HL-60 (cell line): Measurements from ENCODE around the gene SCYGR2.

Source experiments
- DNase-seq, 2 experiments: peaks; one replicate each; pipeline ENCODE4 v3.0.0-alpha.2; 2010 to 2020; ENCODE audit warnings: low read depth in 1 of 2, low spot score in 1 of 2
- H3K27ac ChIP-seq: fragments of 250-450 bp; sonication (Bioruptor Pico); replicated peaks from 2 replicates; pipeline ENCODE4 v1.5.1; 2020; ENCODE audit warnings: mild to moderate bottlenecking, moderate library complexity
- H3K27me3 ChIP-seq: fragments of 250-450 bp; sonication (Bioruptor Pico); 2 replicates; pipeline ENCODE4 v1.5.1; 2021; ENCODE audit warnings: mild to moderate bottlenecking, moderate library complexity; ENCODE audit not compliant: insufficient read depth, poor library complexity, severe bottlenecking
- H3K4me3 ChIP-seq: replicated peaks from 2 replicates; pipeline ENCODE4 v1.5.1; 2011; ENCODE audit warnings: mild to moderate bottlenecking, control low read depth, low read length; ENCODE audit not compliant: insufficient read depth
- GABPA ChIP-seq: IDR thresholded peaks from 2 replicates; pipeline ENCODE4 v1.6.1; 2012; ENCODE audit warnings: low read depth
- POLR2AphosphoS5 ChIP-seq: IDR thresholded peaks from 2 replicates; pipeline ENCODE4 v1.6.1; 2012; ENCODE audit warnings: low read depth
- SPI1 ChIP-seq: IDR thresholded peaks from 2 replicates; pipeline ENCODE4 v1.6.1; 2012; ENCODE audit warnings: low read depth, mild to moderate bottlenecking, borderline replicate concordance
- TF ChIP-seq, protein P1 (sequence below): IDR thresholded peaks from one replicate; pipeline ENCODE4 v1.5.1; 2011; ENCODE audit warnings: low read length, control low read depth, inconsistent platforms; ENCODE audit not compliant: insufficient read depth
- TF ChIP-seq, protein P2 (sequence below): IDR thresholded peaks from 2 replicates; pipeline ENCODE4 v1.6.1; 2012; ENCODE audit warnings: low read depth; ENCODE audit not compliant: insufficient replicate concordance

The SCYGR2 gene

DNA sequence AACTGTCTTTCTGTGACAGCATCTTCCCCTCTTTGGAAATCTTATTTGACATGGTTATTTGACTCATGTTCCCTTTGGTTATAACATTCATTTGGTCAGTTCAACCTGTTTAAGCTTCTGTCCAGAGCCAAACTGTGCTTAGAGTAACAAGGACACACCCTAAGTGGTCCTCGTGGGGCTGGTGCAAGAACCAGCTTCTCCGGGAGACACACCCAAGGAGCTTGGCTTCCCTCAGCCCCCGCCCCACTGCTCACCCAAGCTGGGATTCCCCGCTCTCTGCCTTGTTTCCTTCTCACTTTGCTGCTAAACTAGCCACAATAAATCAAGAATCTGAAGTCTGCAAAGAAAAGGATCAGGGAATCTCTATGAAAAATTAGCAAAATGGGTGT is 14.6 kb downstream of the SCYGR2 start:
- DNase-seq: no peak
- TF ChIP-seq, protein P1, sequence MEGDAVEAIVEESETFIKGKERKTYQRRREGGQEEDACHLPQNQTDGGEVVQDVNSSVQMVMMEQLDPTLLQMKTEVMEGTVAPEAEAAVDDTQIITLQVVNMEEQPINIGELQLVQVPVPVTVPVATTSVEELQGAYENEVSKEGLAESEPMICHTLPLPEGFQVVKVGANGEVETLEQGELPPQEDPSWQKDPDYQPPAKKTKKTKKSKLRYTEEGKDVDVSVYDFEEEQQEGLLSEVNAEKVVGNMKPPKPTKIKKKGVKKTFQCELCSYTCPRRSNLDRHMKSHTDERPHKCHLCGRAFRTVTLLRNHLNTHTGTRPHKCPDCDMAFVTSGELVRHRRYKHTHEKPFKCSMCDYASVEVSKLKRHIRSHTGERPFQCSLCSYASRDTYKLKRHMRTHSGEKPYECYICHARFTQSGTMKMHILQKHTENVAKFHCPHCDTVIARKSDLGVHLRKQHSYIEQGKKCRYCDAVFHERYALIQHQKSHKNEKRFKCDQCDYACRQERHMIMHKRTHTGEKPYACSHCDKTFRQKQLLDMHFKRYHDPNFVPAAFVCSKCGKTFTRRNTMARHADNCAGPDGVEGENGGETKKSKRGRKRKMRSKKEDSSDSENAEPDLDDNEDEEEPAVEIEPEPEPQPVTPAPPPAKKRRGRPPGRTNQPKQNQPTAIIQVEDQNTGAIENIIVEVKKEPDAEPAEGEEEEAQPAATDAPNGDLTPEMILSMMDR: no peak

DNA sequence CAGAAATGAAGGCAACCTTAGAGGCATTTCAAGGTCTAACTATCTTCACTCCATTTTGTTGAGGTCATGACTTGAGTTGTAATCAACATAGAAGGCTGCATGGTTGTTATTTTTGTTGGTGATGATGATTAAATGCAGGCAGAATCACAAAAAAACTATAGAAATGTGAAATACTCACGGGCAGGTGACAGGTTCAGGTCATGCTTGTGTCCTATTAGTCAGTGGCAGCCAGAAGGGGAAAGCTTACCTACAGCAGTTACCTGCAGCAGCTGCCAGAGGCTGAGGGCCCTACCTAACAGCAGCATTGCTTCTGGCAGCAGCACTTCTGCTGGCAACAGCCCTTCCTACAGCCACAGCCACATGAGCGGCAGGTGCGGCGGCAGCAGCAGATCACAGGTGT is 15.6 kb downstream of the SCYGR2 start:
- TF ChIP-seq GABPA (no peak), POLR2AphosphoS5 (no peak), SPI1 (no peak)
- TF ChIP-seq, protein P1: no peak
- TF ChIP-seq, protein P2, sequence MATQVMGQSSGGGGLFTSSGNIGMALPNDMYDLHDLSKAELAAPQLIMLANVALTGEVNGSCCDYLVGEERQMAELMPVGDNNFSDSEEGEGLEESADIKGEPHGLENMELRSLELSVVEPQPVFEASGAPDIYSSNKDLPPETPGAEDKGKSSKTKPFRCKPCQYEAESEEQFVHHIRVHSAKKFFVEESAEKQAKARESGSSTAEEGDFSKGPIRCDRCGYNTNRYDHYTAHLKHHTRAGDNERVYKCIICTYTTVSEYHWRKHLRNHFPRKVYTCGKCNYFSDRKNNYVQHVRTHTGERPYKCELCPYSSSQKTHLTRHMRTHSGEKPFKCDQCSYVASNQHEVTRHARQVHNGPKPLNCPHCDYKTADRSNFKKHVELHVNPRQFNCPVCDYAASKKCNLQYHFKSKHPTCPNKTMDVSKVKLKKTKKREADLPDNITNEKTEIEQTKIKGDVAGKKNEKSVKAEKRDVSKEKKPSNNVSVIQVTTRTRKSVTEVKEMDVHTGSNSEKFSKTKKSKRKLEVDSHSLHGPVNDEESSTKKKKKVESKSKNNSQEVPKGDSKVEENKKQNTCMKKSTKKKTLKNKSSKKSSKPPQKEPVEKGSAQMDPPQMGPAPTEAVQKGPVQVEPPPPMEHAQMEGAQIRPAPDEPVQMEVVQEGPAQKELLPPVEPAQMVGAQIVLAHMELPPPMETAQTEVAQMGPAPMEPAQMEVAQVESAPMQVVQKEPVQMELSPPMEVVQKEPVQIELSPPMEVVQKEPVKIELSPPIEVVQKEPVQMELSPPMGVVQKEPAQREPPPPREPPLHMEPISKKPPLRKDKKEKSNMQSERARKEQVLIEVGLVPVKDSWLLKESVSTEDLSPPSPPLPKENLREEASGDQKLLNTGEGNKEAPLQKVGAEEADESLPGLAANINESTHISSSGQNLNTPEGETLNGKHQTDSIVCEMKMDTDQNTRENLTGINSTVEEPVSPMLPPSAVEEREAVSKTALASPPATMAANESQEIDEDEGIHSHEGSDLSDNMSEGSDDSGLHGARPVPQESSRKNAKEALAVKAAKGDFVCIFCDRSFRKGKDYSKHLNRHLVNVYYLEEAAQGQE: no peak
- peaks cover 10% of the 10 kb centered on the region for H3K27me3 ChIP-seq
- no peak overlapping the region for H3K4me3 ChIP-seq
- DNase-seq: no peak
- H3K27ac ChIP-seq: no peak overlapping the region

More for the DNA sequence above, 14.6 kb downstream of the SCYGR2 start:
- Histone ChIP-seq H3K4me3 (no peak overlapping the region), H3K27me3 (peaks cover 14% of the 10 kb centered on the region), H3K27ac (no peak overlapping the region)

DNA sequence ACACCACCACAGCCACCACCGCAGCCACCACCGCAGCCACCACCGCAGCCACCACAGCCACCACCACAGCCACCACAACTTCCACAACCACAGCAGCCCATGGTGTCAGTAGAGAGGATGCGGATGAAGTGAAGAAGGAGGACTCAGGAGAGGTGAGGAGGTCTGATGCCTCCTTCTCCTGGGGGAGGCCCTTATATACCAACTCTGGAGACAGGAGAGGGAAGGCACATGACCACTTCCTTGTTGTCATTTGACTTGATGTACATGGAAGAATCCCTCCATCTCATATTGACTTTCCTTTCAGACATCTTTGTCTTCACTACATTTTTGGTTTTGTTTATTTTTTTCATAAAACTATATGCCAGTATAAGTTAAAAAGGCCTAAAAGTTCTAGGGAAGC is 16.0 kb downstream of the SCYGR2 start, which contains the start of gene SCYGR3:
TSS of gene SCYGR3 (minus strand) at position 101 of the 400 bp plus-strand sequence. CDS start at position 101, 0 bp downstream.
- Histone ChIP-seq H3K27ac (no peak within 1 kb of the TSS), H3K27me3 (peaks cover 9% of the 10 kb centered on the region), H3K4me3 (no peak within 1 kb of the TSS)
- DNase-seq: no peak
- TF ChIP-seq, protein P1: no peak
- TF ChIP-seq GABPA: no peak
- TF ChIP-seq SPI1: no peak
- TF ChIP-seq, protein P2: no peak
- TF ChIP-seq POLR2AphosphoS5: no peak

DNA sequence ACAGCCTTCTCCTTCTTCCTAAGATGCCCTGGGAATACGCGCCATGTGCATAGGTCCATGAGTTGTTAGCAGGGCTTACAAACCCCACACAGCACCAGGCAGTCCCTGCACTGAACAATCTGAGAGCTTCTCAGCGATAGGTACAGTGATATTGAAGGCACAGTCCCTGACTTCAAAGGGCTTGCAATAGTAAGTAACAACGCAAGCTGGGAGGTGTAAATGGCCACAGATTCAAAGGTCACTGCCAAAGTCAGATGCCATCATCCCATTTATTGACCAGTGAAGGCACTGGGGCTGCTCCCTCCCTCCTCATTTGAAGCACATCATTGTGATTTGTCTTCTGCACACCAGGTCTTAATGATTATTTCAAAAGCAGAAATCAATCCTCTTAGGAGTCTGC is 16.5 kb downstream of the SCYGR2 start:
- no peak overlapping the region for H3K4me3 ChIP-seq
- H3K27me3 ChIP-seq: peaks cover 9% of the 10 kb centered on the region
- no peak for DNase-seq
- TF ChIP-seq, protein P1: no peak
- TF ChIP-seq SPI1 (no peak), POLR2AphosphoS5 (no peak)
- TF ChIP-seq, protein P2: no peak
- no peak overlapping the region for H3K27ac ChIP-seq
